HG02610 (cell line): Measurements from ENCODE around the gene ANKRD49.
"Not testable (repeated sequence)": the region's sequence is repeated elsewhere in the genome, so short reads cannot be mapped to it uniquely, and the experiment has no call there.

ENCODE experiments used
- ATAC-seq: cut with Tn5 transposase; IDR thresholded peaks from one replicate; pipeline ENCODE4 v1.9.1; 2021; ENCODE audit warnings: mild to moderate bottlenecking, moderate library complexity; ENCODE audit not compliant: unreplicated experiment

The ANKRD49 gene

DNA sequence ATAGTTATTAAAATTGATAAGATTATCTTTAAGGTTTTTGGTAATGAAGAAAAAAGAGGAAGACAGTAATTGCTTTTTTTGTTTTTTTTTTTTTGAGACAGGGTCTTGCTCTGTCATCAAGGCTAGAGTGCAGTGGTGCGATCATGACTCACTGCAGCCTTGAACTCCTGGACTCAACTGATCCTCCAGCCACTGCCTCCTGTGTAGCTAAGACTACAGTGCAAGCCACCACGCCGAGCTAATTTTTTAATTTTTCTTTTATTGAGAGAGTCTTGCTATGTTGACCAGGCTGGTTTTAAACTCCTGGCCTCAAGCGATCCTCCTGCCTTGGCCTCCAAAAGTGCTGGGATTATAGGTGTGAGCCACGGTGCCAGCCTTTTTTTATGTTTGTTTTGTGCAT lies 12.7 kb downstream of the ANKRD49 start:
- not testable (repeated sequence) for ATAC-seq

- no peak for ATAC-seq
Observed at GRCh38 chr11:94507485-94507884, 13.7 kb downstream of the ANKRD49 start.

GRCh38 chr11:94511932-94512781 lies 18.4 kb downstream of the ANKRD49 start, which contains the start of gene C11orf97:
TSS of gene C11orf97 (plus strand) at chr11:94512461. CDS start at chr11:94512529, 68 bp downstream.
- peak; percentile 74 for ATAC-seq

DNA sequence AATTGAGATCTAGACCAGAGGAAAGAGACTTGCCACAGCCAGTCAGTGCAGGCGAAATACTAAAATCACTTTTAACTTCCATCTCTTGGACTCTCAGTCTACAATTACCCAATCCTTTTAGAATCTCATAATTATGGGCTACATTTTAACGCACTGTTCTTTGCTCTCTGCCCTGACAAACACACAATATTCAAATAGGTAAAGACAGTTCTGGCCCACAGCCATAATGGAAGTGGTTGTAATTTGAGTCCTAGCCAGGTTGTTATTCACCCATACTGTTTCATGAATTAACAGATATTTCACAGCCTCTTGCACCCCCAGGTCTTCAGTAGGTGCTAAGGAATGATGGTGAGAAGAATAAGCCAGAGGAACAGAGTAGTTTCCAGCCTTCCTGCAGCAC lies 19.3 kb downstream of the ANKRD49 start:
- no peak for ATAC-seq

GRCh38 chr11:94515398-94515797 lies 21.6 kb downstream of the ANKRD49 start:
- ATAC-seq = no peak

GRCh38 chr11:94516725-94517124 lies 22.9 kb downstream of the ANKRD49 start:
- ATAC-seq = no peak

GRCh38 chr11:94518300-94518699 lies 24.5 kb downstream of the ANKRD49 start:
- no peak for ATAC-seq

GRCh38 chr11:94519478-94520084 lies 25.8 kb downstream of the ANKRD49 start:
- ATAC-seq = no peak

GRCh38 chr11:94521684-94522083 lies 27.9 kb downstream of the ANKRD49 start:
- no peak for ATAC-seq

DNA sequence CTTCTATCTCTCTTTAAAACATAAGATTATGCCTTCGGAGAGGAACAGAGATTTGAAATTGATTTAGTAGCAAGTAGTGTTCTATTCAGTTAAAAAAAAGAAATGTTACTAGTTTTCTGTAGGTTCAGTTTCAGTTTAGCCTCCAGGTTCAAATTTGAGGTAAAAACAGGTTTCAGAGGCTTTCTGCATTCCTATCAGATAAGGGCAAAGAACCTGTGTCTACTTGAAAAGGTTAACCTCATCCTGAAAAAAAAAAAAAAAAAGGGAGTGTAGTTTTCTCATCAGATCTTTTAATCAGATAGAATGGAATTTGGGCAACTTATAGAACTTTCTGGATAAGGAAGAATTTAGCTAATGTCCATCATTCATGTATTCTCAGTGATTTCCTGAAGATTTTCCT lies 30.6 kb downstream of the ANKRD49 start:
- no peak for ATAC-seq

DNA sequence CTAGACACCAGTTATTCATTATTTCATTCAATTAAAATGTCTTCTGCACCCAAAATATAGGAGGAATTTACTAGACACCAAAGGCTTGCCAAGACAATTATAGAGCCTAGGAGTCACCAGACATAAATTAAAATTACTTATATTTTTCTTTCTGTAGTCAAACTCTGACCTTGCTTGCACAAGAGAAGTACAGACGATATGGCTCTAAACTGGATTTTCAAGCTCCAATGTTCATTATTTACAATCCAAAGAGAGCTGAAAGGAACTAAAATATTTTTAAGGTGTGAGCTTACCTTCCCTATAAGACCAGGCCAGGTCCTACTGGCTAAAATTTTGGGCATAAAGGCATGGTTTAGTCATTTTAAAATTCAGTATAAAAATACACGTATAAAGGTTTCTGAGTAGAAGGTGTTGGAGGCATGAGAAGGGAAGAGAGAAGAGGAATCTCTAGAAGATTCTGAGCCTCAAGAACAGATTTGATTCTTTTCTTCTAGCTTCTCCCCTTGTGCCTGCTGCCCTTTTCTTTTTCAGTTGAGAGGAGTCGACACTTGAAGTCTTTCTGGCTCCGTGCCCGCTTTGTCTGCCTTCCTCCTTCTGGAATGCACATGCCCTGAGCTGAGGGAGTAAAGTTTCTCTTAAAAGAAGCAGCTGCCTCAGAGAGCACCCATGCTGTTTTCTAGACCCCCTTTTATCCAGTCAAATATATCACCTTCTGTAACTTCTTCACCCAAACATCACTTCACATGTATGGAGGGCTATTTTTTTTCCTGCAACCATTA lies 32.0 kb downstream of the ANKRD49 start:
- no peak for ATAC-seq

GRCh38 chr11:94526645-94527438 lies 33.1 kb downstream of the ANKRD49 start:
- ATAC-seq = no peak

GRCh38 chr11:94528551-94528950 lies 34.8 kb downstream of the ANKRD49 start:
- no peak for ATAC-seq

- ATAC-seq = no peak
Observed at GRCh38 chr11:94532211-94532610, 38.4 kb downstream of the ANKRD49 start.

GRCh38 chr11:94533206-94533605 lies 39.4 kb downstream of the ANKRD49 start:
- ATAC-seq = no peak

DNA sequence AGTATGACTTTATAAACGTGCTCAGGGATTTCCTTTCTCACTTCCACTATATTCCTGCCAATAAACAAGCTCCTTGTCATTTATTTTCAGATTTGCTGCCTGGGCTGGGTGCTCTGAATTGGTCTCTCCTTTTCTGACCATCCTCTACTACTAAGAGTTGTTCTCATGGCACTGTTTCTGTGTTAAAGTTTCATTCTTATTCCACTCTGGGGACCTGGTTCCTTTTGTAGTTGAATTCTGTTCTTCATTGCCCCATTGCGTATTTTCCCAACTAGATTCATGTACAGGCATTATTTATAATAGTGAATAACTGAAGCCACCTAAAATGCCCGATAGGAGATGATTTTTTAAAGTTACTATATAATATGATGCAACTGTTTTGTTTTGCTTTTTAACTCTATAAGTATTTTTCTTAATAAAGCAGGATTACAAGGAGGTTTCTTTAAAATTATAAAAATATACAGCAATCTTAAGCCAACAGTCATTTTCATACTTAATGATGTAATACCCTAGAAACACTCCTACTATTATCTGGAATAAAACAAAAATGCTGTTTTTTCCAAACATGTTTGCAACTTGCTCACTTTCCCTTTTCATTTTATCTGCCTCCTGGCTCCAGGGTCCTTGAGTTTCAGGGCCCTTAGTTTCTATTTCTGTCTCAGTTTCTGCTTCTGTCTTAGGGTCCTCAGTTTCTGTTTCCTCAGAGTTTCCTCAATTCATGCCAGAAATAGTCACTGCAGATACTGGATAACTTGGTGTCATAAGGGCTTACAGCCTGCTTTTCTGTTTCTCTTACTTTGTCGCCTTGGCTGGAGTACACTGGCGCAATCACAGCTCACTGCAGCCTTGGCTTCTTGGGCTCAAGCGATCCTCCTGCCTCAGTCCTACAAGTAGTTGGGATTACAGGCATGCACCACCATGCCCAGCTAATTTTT lies 40.2 kb downstream of the ANKRD49 start:
- ATAC-seq = no peak

DNA sequence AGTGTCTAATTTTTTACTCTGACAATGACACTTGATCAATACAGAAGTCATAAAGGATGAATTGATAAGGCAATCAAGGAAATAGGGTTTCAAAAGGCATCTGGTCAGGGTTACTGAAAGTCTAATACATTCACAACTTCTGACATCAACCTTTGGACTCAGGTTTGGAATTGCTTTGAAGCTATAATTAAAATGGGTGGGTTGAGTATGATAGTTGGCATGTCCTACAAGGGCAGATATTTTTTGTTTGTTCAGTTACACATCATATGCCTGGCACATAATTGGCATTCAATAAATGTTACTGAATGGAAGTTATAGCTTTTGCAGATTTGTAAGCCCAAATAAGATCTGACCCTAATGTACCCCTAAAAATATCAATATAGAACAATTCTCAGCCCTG lies 42.6 kb downstream of the ANKRD49 start:
- ATAC-seq = no peak

DNA sequence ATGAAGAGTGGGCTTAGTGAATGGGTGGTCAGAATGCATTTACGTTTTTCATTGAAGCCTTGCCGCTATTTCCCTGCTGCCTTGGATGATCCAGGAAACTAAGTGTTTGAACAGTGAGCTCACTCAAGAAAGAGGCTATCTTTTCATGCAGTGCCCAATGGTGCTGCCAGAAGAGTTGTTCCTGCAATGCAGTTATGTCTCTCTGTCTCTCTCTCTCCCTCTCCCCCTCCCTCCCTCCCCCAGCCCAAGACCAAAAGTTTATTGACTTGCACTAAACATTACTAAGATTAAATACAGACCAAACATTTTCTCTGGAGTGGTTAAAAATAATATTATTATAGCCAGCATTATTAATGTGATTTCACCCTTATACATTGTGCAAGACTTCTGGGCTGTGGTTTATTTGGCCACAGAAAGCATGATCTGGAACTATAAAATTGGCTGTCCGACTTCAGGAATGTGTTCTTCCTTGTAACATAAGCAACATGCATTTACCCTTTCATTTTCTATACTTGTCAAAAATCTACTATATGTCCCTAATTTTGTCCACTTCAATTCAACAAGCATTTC lies 43.3 kb downstream of the ANKRD49 start:
- no peak for ATAC-seq

GRCh38 chr11:94539420-94539819 lies 45.6 kb downstream of the ANKRD49 start:
- ATAC-seq = no peak
